Neuronal stem cell (in vitro differentiated cells): ENCODE data around the gene DIDO1.

ENCODE experiments used
- DNase-seq: peaks from one replicate; pipeline ENCODE4 v3.0.0-alpha.2; 2013; ENCODE audit warnings: low spot score
- H2AFZ ChIP-seq: one replicate; pipeline ENCODE4 v1.6.1; 2013; ENCODE audit warnings: mild to moderate bottlenecking, low read length, inconsistent platforms
- H2AK5ac ChIP-seq: 2 replicates; pipeline ENCODE4 v1.6.1; 2013; ENCODE audit warnings: low read depth, mild to moderate bottlenecking, inconsistent platforms, low read length, moderate library complexity, mixed read lengths
- H2BK120ac ChIP-seq: 2 replicates; pipeline ENCODE4 v1.6.1; 2013; ENCODE audit warnings: low read depth, mild to moderate bottlenecking, inconsistent platforms, low read length, moderate library complexity, mixed read lengths
- H2BK12ac ChIP-seq: one replicate; pipeline ENCODE4 v1.6.1; 2013; ENCODE audit warnings: low read length, inconsistent platforms
- H2BK15ac ChIP-seq: 2 replicates; pipeline ENCODE4 v1.6.1; 2013; ENCODE audit warnings: mild to moderate bottlenecking, low read length, inconsistent platforms, mixed read lengths
- H2BK5ac ChIP-seq: one replicate; pipeline ENCODE4 v1.6.1; 2013; ENCODE audit warnings: inconsistent platforms, mild to moderate bottlenecking, low read length, moderate library complexity
- H3K14ac ChIP-seq: one replicate; pipeline ENCODE4 v1.6.1; 2013; ENCODE audit warnings: low read length, inconsistent platforms
- H3K18ac ChIP-seq: 2 replicates; pipeline ENCODE4 v1.6.1; 2013; ENCODE audit warnings: low read length, inconsistent platforms
- H3K23ac ChIP-seq: 2 replicates; pipeline ENCODE4 v1.6.1; 2013; ENCODE audit warnings: low read depth, mild to moderate bottlenecking, mixed read lengths, low read length, inconsistent platforms; ENCODE audit not compliant: poor library complexity
- H3K27ac ChIP-seq: replicated peaks from 3 replicates; pipeline ENCODE4 v1.5.1; 2013; ENCODE audit warnings: low read length, inconsistent platforms
- H3K27me3 ChIP-seq, 3 experiments: 2 replicates each; pipeline ENCODE4 v1.6.1; 2013; ENCODE audit warnings: low read length in 3 of 3, mild to moderate bottlenecking in 2 of 3, inconsistent platforms in 1 of 3, low read depth in 1 of 3, mixed read lengths in 1 of 3, moderate library complexity in 1 of 3; ENCODE audit not compliant: control insufficient read depth in 3 of 3, insufficient read depth in 3 of 3
- H3K36me3 ChIP-seq, 2 donors: replicated peaks in 1 of 2; 2 replicates each; pipeline ENCODE4 v1.6.1; 2013; ENCODE audit warnings: low read length in 2 of 2; ENCODE audit not compliant: control insufficient read depth in 2 of 2, insufficient read depth in 2 of 2
- H3K4ac ChIP-seq: 2 replicates; pipeline ENCODE4 v1.6.1; 2013; ENCODE audit warnings: inconsistent platforms, mild to moderate bottlenecking, low read length, moderate library complexity
- H3K4me1 ChIP-seq, 2 donors: 1 replicate in 1 of 2; 2 replicates in 1 of 2; pipeline ENCODE4 v1.6.1; 2013; ENCODE audit warnings: low read length in 2 of 2, low read depth in 1 of 2; ENCODE audit not compliant: control insufficient read depth in 2 of 2, insufficient read depth in 1 of 2
- H3K4me2 ChIP-seq: one replicate; pipeline ENCODE4 v1.6.1; 2013; ENCODE audit warnings: mild to moderate bottlenecking, low read length, inconsistent platforms; ENCODE audit not compliant: insufficient read depth, poor library complexity, severe bottlenecking
- H3K4me3 ChIP-seq, 2 donors: 2 replicates each; pipeline ENCODE4 v1.5.1; 2013; ENCODE audit warnings: low read length in 2 of 2, mild to moderate bottlenecking in 2 of 2, inconsistent platforms in 1 of 2, moderate library complexity in 1 of 2
- H3K79me1 ChIP-seq: one replicate; pipeline ENCODE4 v1.6.1; 2013; ENCODE audit warnings: low read depth, mild to moderate bottlenecking, inconsistent platforms, low read length, moderate library complexity
- H3K9ac ChIP-seq: one replicate; pipeline ENCODE4 v1.6.1; 2013; ENCODE audit warnings: mild to moderate bottlenecking, low read depth, low read length, inconsistent platforms; ENCODE audit not compliant: poor library complexity
- H3K9me3 ChIP-seq, 2 donors: replicated peaks in 1 of 2; 2 replicates each; pipeline versions ENCODE3 to v1.6.1; 2013; ENCODE audit warnings: low read length in 2 of 2, mild to moderate bottlenecking in 2 of 2, inconsistent platforms in 1 of 2, low read depth in 1 of 2, mixed read lengths in 1 of 2, moderate library complexity in 1 of 2; ENCODE audit not compliant: control insufficient read depth in 2 of 2, insufficient read depth in 1 of 2
- H4K8ac ChIP-seq: one replicate; pipeline ENCODE4 v1.6.1; 2013; ENCODE audit warnings: low read depth, mild to moderate bottlenecking, inconsistent platforms, low read length, moderate library complexity
- H4K91ac ChIP-seq: one replicate; pipeline ENCODE4 v1.6.1; 2013; ENCODE audit warnings: low read length, low read depth, mild to moderate bottlenecking, inconsistent platforms; ENCODE audit not compliant: poor library complexity
- WGBS, 2 donors: extraction: QIAGEN DNeasy Blood & Tissue Kit; methylation state at CpG; one replicate each; pipeline ENCODE4 v1.1.7; 2013; ENCODE audit warnings: missing lambda C conversion rate in 2 of 2, mixed read lengths in 1 of 2; ENCODE audit not compliant: insufficient read length in 2 of 2, insufficient replicate concordance in 1 of 2; ENCODE audit errors: extremely low coverage in 2 of 2; 5-methylcytosine and 5-hydroxymethylcytosine counted together

DIDO1 gene

DNA sequence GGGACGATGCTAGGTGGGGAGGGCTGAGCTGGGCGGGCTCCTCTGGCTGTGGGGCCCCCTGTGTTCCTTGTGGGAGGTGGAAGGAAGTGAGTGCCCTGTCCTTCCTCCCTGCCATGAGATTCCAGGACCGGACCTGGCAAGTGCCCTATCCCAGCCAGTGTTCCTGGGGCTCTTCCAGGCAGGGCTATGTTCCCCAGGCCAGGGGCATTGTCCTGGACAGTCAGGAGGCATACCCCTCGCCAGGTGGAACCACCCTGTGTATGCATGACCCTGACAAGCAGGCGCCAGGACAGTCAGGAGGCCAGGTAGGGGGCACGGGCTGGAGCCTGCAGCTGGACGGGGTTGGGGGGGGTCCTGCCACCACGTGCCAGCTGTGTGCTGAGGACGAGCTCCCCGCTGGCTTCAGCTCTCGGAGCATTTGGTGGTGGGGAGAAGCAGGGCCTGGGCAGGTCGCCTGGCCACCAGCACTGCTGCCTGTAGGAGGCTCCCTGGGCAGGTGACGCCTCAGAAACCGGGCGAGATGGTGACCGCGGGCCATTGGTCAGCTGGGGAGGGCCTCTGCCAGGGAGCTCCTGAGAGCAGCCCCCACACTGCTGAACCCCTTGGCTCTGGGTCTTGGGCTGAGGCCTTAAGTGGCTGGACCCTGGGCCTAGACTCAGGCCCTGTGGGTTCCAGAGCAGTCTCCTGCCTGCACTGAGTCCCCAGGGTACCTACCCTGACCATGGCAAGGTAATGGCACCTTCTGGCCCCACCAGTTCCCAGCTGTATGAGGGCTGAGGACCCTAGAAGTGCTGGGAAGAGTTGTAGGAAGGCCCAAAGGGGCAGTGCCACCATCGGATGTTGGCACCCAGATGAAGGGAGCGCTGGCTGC, 26.9 kb upstream of the DIDO1 start:
- Histone ChIP-seq H3K4me1 (peaks cover 18 to 19% of the 10 kb centered on the region in 2 donors), H3K79me1 (peaks cover 6% of the 10 kb centered on the region), H2BK5ac (peak overlapping the region; percentile 94), H3K14ac (peak overlapping the region; percentile 47), H3K4me2 (peak overlapping the region; percentile 56), H3K18ac (peak overlapping the region; percentile 98), H3K23ac (peak overlapping the region; percentile 60), H3K27ac (peak overlapping the region; percentile 12), H3K4me3 (peak overlapping the region; percentile 26 to 29), H2BK120ac (peak overlapping the region; percentile 89), H3K9me3 (peaks cover 7 to 10% of the 10 kb centered on the region in 2 donors), H4K91ac (peak overlapping the region; percentile 22), H3K4ac (peak overlapping the region; percentile 58), H4K8ac (peak overlapping the region; percentile 53), H3K36me3 (peaks cover 13 to 31% of the 10 kb centered on the region in 2 donors), H3K9ac (peak overlapping the region; percentile 38), H2AK5ac (peak overlapping the region; percentile 100), H2BK12ac (peak overlapping the region; percentile 95), H3K27me3 (peaks cover 0 to 3% (median 0%) of the 10 kb centered on the region in 3 experiments), H2AFZ (peak overlapping the region; percentile 87), H2BK15ac (peak overlapping the region; percentile 99)
- no peak for DNase-seq
- no CpG with 5 or more reads among the region's 19 CpGs for WGBS, 2 donors

DNA sequence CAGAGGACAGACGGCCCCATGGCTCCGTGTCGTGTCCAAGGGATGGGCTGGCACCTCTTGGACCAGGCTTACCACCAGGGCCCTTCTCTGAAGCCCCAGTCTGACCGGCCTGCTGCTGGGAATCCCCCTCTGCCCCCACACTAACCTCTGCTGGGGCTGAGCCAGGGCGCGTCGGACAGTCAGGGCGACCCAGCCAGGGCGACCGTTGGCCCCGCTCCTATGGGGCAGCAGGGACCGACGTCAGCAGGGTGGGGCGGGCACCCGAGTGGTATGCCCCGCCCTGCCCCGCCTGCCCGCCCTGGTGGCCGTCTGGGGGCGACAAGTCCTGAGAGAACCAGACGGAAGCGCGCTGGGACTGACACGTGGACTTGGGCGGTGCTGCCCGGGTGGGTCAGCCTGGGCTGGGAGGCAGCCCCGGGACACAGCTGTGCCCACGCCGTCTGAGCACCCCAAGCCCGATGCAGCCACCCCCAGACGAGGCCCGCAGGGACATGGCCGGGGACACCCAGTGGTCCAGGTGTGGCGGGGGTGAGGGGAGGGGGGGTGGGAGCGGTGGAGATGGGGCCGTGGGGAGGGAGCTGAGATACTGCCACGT, 26.2 kb upstream of the DIDO1 start, which contains the start of gene SLC17A9:
Gene SLC17A9 (plus strand): TSS at position 337 of the 595 bp plus-strand sequence. CDS start 122 bp downstream, at position 459.
- Histone ChIP-seq H3K23ac (peak within 1 kb of the TSS; percentile 77), H2BK120ac (peak within 1 kb of the TSS; percentile 89), H3K9me3 (peaks cover 3 to 10% of the 10 kb centered on the region in 2 donors), H3K4me2 (peak within 1 kb of the TSS; percentile 56), H4K8ac (peak within 1 kb of the TSS; percentile 53), H3K14ac (peak within 1 kb of the TSS; percentile 47), H4K91ac (peak within 1 kb of the TSS; percentile 22), H2BK12ac (peak within 1 kb of the TSS; percentile 95), H3K9ac (peak within 1 kb of the TSS; percentile 78), H2BK5ac (peak within 1 kb of the TSS; percentile 94), H3K18ac (peak within 1 kb of the TSS; percentile 98), H3K4me3 (peak within 1 kb of the TSS; percentile 26 to 29), H3K27me3 (peaks cover 0 to 3% (median 0%) of the 10 kb centered on the region in 3 experiments), H2AFZ (peak within 1 kb of the TSS; percentile 87), H3K4me1 (peaks cover 16 to 18% of the 10 kb centered on the region in 2 donors), H3K36me3 (peaks cover 13 to 38% of the 10 kb centered on the region in 2 donors), H3K4ac (peak within 1 kb of the TSS; percentile 58), H2BK15ac (peak within 1 kb of the TSS; percentile 99), H3K27ac (no peak within 1 kb of the TSS), H3K79me1 (peaks cover 5% of the 10 kb centered on the region), H2AK5ac (peak within 1 kb of the TSS; percentile 100)
- no CpG with 5 or more reads among the region's 37 CpGs for WGBS, 2 donors
- DNase-seq: no peak

DNA sequence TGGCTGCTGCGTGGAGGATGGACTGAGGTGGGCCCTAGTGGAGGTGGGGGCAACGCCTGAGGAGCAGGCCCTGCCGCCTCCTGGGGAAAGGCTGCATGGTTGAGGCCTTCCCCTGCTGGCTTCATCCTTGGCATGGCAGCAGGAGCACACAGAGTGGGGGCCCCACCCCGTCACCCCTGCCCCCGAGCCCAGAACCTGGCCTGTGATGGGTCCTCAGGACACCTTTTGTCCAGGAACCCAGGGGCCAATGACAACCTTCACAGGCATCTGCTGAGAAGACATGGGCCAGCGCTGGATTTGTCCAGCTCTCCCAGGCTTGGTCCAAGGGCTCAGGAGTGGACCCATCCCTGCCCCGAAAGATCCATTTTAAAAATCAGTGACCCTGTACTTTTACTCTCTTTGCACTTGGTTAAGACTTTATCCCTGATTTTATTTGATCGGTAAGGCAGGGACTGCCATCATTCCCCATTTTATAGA, 25.6 kb upstream of the DIDO1 start:
- Histone ChIP-seq H3K79me1 (peaks cover 6% of the 10 kb centered on the region), H4K91ac (no peak overlapping the region), H2BK12ac (no peak overlapping the region), H3K36me3 (peaks cover 17 to 43% of the 10 kb centered on the region in 2 donors), H3K9ac (no peak overlapping the region), H3K23ac (no peak overlapping the region), H3K4ac (no peak overlapping the region), H2BK15ac (no peak overlapping the region), H3K4me2 (no peak overlapping the region), H3K4me3 (no peak overlapping the region), H4K8ac (no peak overlapping the region), H3K27me3 (peaks cover 0 to 3% (median 0%) of the 10 kb centered on the region in 3 experiments), H2BK120ac (no peak overlapping the region), H3K9me3 (peaks cover 3 to 10% of the 10 kb centered on the region in 2 donors), H3K27ac (no peak overlapping the region), H3K18ac (no peak overlapping the region), H3K14ac (no peak overlapping the region), H2BK5ac (no peak overlapping the region), H3K4me1 (peaks cover 16 to 18% of the 10 kb centered on the region in 2 donors), H2AFZ (no peak overlapping the region), H2AK5ac (peak overlapping the region; percentile 100)
- WGBS, 2 donors: no CpG with 5 or more reads among the region's 8 CpGs
- DNase-seq: no peak
